ENCODE data around the gene TCF12. TPM values are rescaled to one million over a fixed set of nuclear protein-coding genes. Genes with fewer than 3 reads are reported as not detected.

The TCF12 gene
- total and polyA plus RNA-seq, 7 experiments from 2014 or later, result 51.3 to 99.4 (median 79.9) TPM

DNA sequence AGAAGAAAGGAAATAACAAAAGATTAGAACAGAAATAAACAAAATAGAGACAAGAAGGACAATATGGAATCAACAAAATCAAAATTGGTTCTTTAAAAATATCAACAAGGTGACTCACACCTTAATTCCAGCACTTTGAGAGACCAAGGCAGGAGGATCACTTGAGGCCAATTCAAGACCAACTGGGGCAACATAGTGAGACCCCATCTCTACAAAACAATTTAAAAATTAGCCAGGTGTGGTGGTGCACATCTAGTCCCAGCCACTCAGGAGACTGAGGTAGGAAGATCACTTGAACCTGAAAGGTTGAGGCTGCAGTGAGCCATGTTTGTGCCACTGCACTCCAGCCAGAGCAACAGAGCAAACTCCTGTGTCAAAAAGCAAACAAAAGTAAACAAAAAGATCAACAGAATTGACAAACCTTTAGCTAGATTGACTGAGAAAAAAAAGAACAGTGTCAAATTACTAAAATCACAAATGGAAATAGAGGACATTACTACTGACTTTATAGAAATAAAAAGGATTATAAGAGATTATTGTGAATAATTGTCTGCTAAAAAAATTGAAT is 267.1 kb downstream of the TCF12 start:
- Mint-ChIP-seq H3K4me1 (peaks cover 0 to 11% (median 0%) of the 10 kb centered on the region in 7 donors), H3K27ac (no peak overlapping the region), H3K9me3 (peaks cover 0 to 7% (median 0%) of the 10 kb centered on the region in 11 donors), H3K4me3 (no peak overlapping the region), H3K36me3 (peaks cover 8 to 38% (median 21%) of the 10 kb centered on the region in 5 donors), H3K27me3 (no peaks in the 10 kb centered on the region)
- Histone ChIP-seq H3K27ac (ENCODE audit: low read depth, low read length) (no peak overlapping the region), H3K4me1 (ENCODE audit: control insufficient read depth in 2 of 2, insufficient read depth in 2 of 2, low read length in 2 of 2) (no peaks in the 10 kb centered on the region), H3K36me3 (ENCODE audit: control insufficient read depth in 2 of 3, insufficient read depth in 3 of 3, low read length in 3 of 3) (no peaks in the 10 kb centered on the region), H3K9me3 (ENCODE audit: control insufficient read depth in 2 of 3, low read length in 3 of 3) (no peaks in the 10 kb centered on the region), H3K4me3 (ENCODE audit: low read length) (no peak overlapping the region), H3K27me3 (ENCODE audit: control insufficient read depth in 2 of 2, insufficient read depth in 2 of 2, low read length in 2 of 2) (no peaks in the 10 kb centered on the region)
- POLR2A ChIA-PET, result no interaction called here
- intact Hi-C loops (cut with micrococcal nuclease), result loop anchor here in 1 of 2 donors (10.0 kb wide), 1 partner anchor 61 kb away; no protein-coding TSS in a partner anchor
- DNase-seq (no peak), ATAC-seq (no peak)
- CTCF ChIA-PET, result no interaction called here

DNA sequence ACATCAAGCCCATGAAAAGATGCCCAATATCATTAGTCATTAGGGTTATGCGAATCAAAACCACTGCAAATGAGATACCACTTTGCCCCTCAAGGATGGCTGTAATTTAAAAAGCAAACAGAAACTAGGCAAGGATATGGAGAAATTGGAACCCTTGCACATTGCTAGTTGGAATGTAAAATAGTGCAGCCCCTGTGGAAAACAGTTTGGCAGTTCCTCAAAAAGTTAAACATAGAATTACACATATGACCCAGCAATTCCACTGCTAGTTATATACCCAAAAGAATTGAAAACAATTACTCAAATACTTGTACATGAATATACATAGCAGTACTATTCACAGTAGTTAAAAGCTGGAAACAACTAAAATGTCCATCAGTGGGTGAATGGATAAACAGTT is 271.0 kb downstream of the TCF12 start:
- Mint-ChIP-seq H3K27ac (no peak overlapping the region), H3K27me3 (no peaks in the 10 kb centered on the region), H3K9me3 (peaks cover 0 to 7% (median 0%) of the 10 kb centered on the region in 11 donors), H3K36me3 (peaks cover 19 to 50% (median 36%) of the 10 kb centered on the region in 5 donors), H3K4me1 (peaks cover 0 to 9% (median 2%) of the 10 kb centered on the region in 7 donors), H3K4me3 (no peak overlapping the region)
- Histone ChIP-seq H3K4me3 (ENCODE audit: low read length) (no peak overlapping the region), H3K27me3 (ENCODE audit: control insufficient read depth in 2 of 2, insufficient read depth in 2 of 2, low read length in 2 of 2) (no peaks in the 10 kb centered on the region), H3K36me3 (ENCODE audit: control insufficient read depth in 2 of 3, insufficient read depth in 3 of 3, low read length in 3 of 3) (peaks cover 0 to 15% (median 0%) of the 10 kb centered on the region in 3 experiments), H3K27ac (ENCODE audit: low read depth, low read length) (no peak overlapping the region), H3K4me1 (ENCODE audit: control insufficient read depth in 2 of 2, insufficient read depth in 2 of 2, low read length in 2 of 2) (no peaks in the 10 kb centered on the region), H3K9me3 (ENCODE audit: control insufficient read depth in 2 of 3, low read length in 3 of 3) (no peaks in the 10 kb centered on the region)
- intact Hi-C loops (cut with micrococcal nuclease), result loop anchor here in 1 of 2 donors (10.0 kb wide), 1 partner anchor 65 kb away; no protein-coding TSS in a partner anchor
- ATAC-seq (no peak), DNase-seq (no peak)
- ChIA-PET CTCF (no interaction called here), POLR2A (no interaction called here)

DNA sequence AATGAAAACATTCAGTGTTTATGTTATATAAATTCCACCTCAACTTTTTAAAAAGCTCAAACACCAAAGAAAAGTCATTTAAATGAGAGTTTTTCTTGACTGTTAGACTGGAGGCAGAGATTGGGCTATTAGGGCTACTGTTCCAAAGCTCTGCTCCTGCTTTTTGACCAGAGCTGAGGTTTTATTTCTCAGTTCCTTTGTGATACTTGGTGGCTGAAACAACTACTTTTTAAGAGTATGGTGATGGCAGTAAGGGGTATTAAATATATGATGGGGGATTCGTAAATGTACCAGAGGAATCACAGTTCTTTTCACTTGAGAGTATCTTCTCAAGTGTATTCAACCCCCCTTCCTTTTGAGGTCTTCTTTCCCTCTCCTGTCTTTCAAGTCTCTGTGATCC is 271.8 kb downstream of the TCF12 start:
- DNase-seq, result no peak
- Mint-ChIP-seq H3K4me3 (no peak overlapping the region), H3K27me3 (no peaks in the 10 kb centered on the region), H3K36me3 (peaks cover 15 to 49% (median 34%) of the 10 kb centered on the region in 5 donors), H3K4me1 (peaks cover 0 to 7% (median 2%) of the 10 kb centered on the region in 7 donors), H3K9me3 (peaks cover 0 to 5% (median 0%) of the 10 kb centered on the region in 11 donors), H3K27ac (peak overlapping the region in 1 of 9 donors; percentile 54)
- Histone ChIP-seq H3K4me1 (ENCODE audit: control insufficient read depth in 2 of 2, insufficient read depth in 2 of 2, low read length in 2 of 2) (no peaks in the 10 kb centered on the region), H3K36me3 (ENCODE audit: control insufficient read depth in 2 of 3, insufficient read depth in 3 of 3, low read length in 3 of 3) (peaks cover 0 to 15% (median 0%) of the 10 kb centered on the region in 3 experiments), H3K27me3 (ENCODE audit: control insufficient read depth in 2 of 2, insufficient read depth in 2 of 2, low read length in 2 of 2) (no peaks in the 10 kb centered on the region), H3K27ac (ENCODE audit: low read depth, low read length) (no peak overlapping the region), H3K9me3 (ENCODE audit: control insufficient read depth in 2 of 3, low read length in 3 of 3) (no peaks in the 10 kb centered on the region), H3K4me3 (ENCODE audit: low read length) (no peak overlapping the region)
- ChIA-PET CTCF (no interaction called here), POLR2A (no interaction called here)
- no peak for ATAC-seq
- intact Hi-C loops (cut with micrococcal nuclease), result no loop called here

DNA sequence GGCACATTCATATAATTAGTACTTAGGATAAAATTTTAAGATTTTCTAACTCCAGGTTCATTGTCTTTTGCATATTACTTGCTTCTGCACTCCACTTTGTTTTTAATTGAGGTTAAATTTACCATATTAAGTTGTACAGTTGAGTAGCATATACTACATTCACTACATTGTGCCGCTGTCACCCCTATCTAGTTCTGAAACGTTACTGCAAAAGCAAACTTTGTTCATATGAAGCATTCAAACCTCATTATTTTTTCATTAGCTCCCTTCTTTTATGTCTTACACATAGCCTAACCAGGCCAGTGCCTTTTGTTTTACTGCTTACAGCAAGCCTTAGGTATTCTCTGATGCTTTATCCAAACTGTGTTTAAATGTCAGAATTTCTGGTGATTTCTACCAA is 274.7 kb downstream of the TCF12 start:
- H3K36me3 ChIP-seq (ENCODE audit: control insufficient read depth in 2 of 3, insufficient read depth in 3 of 3, low read length in 3 of 3), result peaks cover 0 to 19% (median 0%) of the 10 kb centered on the region in 3 experiments
- CTCF ChIA-PET, result no interaction called here
- no peaks in the 10 kb centered on the region for H3K27me3 ChIP-seq (ENCODE audit: control insufficient read depth in 2 of 2, insufficient read depth in 2 of 2, low read length in 2 of 2)
- H3K36me3 Mint-ChIP-seq, result peaks cover 4 to 47% (median 21%) of the 10 kb centered on the region in 5 donors
- H3K4me3 Mint-ChIP-seq, result no peak overlapping the region
- intact Hi-C loops (cut with micrococcal nuclease), result no loop called here
- peak overlapping the region in 1 of 9 donors; percentile 22 for H3K27ac Mint-ChIP-seq
- no peaks in the 10 kb centered on the region for H3K9me3 Mint-ChIP-seq
- no peaks in the 10 kb centered on the region for H3K27me3 Mint-ChIP-seq
- H3K4me3 ChIP-seq (ENCODE audit: low read length), result no peak overlapping the region
- POLR2A ChIA-PET, result no interaction called here
- H3K9me3 ChIP-seq (ENCODE audit: control insufficient read depth in 2 of 3, low read length in 3 of 3), result no peaks in the 10 kb centered on the region
- peaks cover 0 to 9% (median 1%) of the 10 kb centered on the region in 7 donors for H3K4me1 Mint-ChIP-seq
- DNase-seq (no peak), ATAC-seq (no peak)
- no peak overlapping the region for H3K27ac ChIP-seq (ENCODE audit: low read depth, low read length)
- no peaks in the 10 kb centered on the region for H3K4me1 ChIP-seq (ENCODE audit: control insufficient read depth in 2 of 2, insufficient read depth in 2 of 2, low read length in 2 of 2)

DNA sequence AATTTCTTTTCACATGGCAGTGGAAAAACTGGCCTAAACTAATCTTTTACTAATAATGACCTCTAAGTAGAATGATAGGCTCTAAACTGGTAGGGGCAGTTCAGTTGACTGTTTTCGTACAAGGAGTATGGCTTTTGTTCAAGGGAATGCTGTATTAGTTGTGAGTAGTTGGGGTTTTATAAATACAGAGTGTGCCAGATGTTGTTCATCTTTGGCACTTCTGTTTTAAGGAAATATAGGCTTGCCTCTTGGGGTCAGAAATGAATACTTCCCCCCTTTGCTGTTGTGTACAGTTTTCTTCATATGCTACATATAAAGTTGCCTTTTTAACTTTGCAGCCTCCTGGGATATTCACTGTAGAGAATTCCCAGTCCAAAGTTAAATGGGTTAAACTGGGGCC is 276.9 kb downstream of the TCF12 start:
- Histone ChIP-seq H3K27me3 (ENCODE audit: control insufficient read depth in 2 of 2, insufficient read depth in 2 of 2, low read length in 2 of 2) (no peaks in the 10 kb centered on the region), H3K27ac (ENCODE audit: low read depth, low read length) (no peak overlapping the region), H3K4me3 (ENCODE audit: low read length) (no peak overlapping the region), H3K9me3 (ENCODE audit: control insufficient read depth in 2 of 3, low read length in 3 of 3) (no peaks in the 10 kb centered on the region), H3K4me1 (ENCODE audit: control insufficient read depth in 2 of 2, insufficient read depth in 2 of 2, low read length in 2 of 2) (no peaks in the 10 kb centered on the region), H3K36me3 (ENCODE audit: control insufficient read depth in 2 of 3, insufficient read depth in 3 of 3, low read length in 3 of 3) (peaks cover 0 to 22% (median 0%) of the 10 kb centered on the region in 3 experiments)
- Mint-ChIP-seq H3K4me1 (peaks cover 0 to 10% (median 0%) of the 10 kb centered on the region in 7 donors), H3K9me3 (no peaks in the 10 kb centered on the region), H3K4me3 (no peak overlapping the region), H3K27ac (no peak overlapping the region), H3K36me3 (peaks cover 5 to 48% (median 26%) of the 10 kb centered on the region in 5 donors), H3K27me3 (no peaks in the 10 kb centered on the region)
- DNase-seq, result no peak
- no peak for ATAC-seq
- CTCF ChIA-PET, result no interaction called here
- POLR2A ChIA-PET, result interaction anchor here (0.6 kb wide), 1 partner anchor 59 kb away, joined by 3 read pairs; no protein-coding TSS in a partner anchor
- intact Hi-C loops (cut with micrococcal nuclease), result no loop called here

DNA sequence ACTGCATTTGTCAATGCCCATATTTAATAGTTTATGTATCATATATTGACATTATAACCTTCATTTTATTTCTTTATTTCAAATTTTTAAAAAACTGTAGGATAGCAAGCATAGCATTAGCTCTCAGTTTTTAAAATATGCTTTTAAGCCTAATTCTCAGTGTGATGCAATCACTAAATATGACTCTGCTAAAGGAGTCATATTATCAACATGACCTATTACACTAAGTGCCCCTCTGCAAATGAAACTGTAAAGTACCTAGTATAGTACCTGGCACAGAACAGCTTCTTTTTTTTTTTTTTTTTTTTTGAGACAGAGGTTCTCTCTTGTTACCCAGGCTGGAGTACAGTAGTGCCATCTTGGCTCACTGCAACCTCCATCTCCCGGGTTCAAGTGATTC is 278.4 kb downstream of the TCF12 start:
- intact Hi-C loops (cut with micrococcal nuclease), result no loop called here
- POLR2A ChIA-PET, result no interaction called here
- no peaks in the 10 kb centered on the region for H3K9me3 Mint-ChIP-seq
- no peaks in the 10 kb centered on the region for H3K27me3 Mint-ChIP-seq
- Histone ChIP-seq H3K4me3 (ENCODE audit: low read length) (no peak overlapping the region), H3K4me1 (ENCODE audit: control insufficient read depth in 2 of 2, insufficient read depth in 2 of 2, low read length in 2 of 2) (no peaks in the 10 kb centered on the region), H3K36me3 (ENCODE audit: control insufficient read depth in 2 of 3, insufficient read depth in 3 of 3, low read length in 3 of 3) (peaks cover 0 to 17% (median 0%) of the 10 kb centered on the region in 3 experiments), H3K9me3 (ENCODE audit: control insufficient read depth in 2 of 3, low read length in 3 of 3) (no peaks in the 10 kb centered on the region), H3K27me3 (ENCODE audit: control insufficient read depth in 2 of 2, insufficient read depth in 2 of 2, low read length in 2 of 2) (no peaks in the 10 kb centered on the region), H3K27ac (ENCODE audit: low read depth, low read length) (no peak overlapping the region)
- H3K4me1 Mint-ChIP-seq, result peaks cover 0 to 23% (median 10%) of the 10 kb centered on the region in 7 donors
- H3K27ac Mint-ChIP-seq, result no peak overlapping the region
- no peak for DNase-seq
- no peak for ATAC-seq
- H3K4me3 Mint-ChIP-seq, result no peak overlapping the region
- peaks cover 5 to 42% (median 22%) of the 10 kb centered on the region in 5 donors for H3K36me3 Mint-ChIP-seq
- CTCF ChIA-PET, result no interaction called here

DNA sequence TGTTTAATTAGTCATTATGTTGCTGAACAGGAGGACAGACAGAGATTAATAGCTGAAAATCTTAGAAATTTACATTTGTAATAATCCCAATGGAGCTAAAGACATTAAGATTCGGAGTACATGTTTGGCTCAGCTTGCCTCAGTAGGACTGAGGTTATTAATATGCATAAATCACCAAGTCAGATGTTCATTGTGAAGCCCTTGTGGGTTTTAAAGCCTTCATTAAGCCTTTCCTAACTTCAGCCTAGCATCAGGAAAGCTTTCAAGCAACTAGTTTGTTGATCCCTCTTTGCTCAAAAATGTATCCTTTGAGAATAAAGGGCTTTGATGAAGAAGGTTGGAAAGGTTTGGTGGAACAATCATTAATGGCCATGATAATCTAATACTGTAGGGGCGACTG is 279.7 kb downstream of the TCF12 start:
- no peak for ATAC-seq
- peaks cover 0 to 28% (median 11%) of the 10 kb centered on the region in 7 donors for H3K4me1 Mint-ChIP-seq
- Histone ChIP-seq H3K27ac (ENCODE audit: low read depth, low read length) (no peak overlapping the region), H3K4me3 (ENCODE audit: low read length) (no peak overlapping the region), H3K36me3 (ENCODE audit: control insufficient read depth in 2 of 3, insufficient read depth in 3 of 3, low read length in 3 of 3) (peaks cover 0 to 10% (median 0%) of the 10 kb centered on the region in 3 experiments), H3K27me3 (ENCODE audit: control insufficient read depth in 2 of 2, insufficient read depth in 2 of 2, low read length in 2 of 2) (no peaks in the 10 kb centered on the region), H3K9me3 (ENCODE audit: control insufficient read depth in 2 of 3, low read length in 3 of 3) (no peaks in the 10 kb centered on the region), H3K4me1 (ENCODE audit: control insufficient read depth in 2 of 2, insufficient read depth in 2 of 2, low read length in 2 of 2) (no peaks in the 10 kb centered on the region)
- no peaks in the 10 kb centered on the region for H3K9me3 Mint-ChIP-seq
- no peaks in the 10 kb centered on the region for H3K27me3 Mint-ChIP-seq
- H3K36me3 Mint-ChIP-seq, result peaks cover 7 to 39% (median 16%) of the 10 kb centered on the region in 5 donors
- intact Hi-C loops (cut with micrococcal nuclease), result no loop called here
- H3K27ac Mint-ChIP-seq, result no peak overlapping the region
- DNase-seq, result no peak
- ChIA-PET CTCF (no interaction called here), POLR2A (no interaction called here)
- no peak overlapping the region for H3K4me3 Mint-ChIP-seq
